Body of pancreas (tissue), 4 donors: ENCODE data around the gene PATJ. TPM values are rescaled to one million over a fixed set of nuclear protein-coding genes. Genes with fewer than 3 reads are reported as not detected.

Source experiments
- ATAC-seq: fragments of 150-250 bp; one replicate; pipeline ENCODE4 v1.9.1; 2016
- DNase-seq, 4 donors: peaks; one replicate each; pipeline ENCODE4 v3.0.0-alpha.2; 2019
- H3K27ac ChIP-seq, 4 donors: fragments of 200-600 bp; sonication (generic); 1 replicate in 3 of 4; 2 replicates in 1 of 4; pipeline versions ENCODE4 v1.5.1 to v1.6.1; 2016 to 2019; ENCODE audit warnings: mild to moderate bottlenecking in 1 of 4, mixed read lengths in 1 of 4, moderate library complexity in 1 of 4
- H3K27me3 ChIP-seq, 2 donors: fragments of 200-600 bp; sonication (generic); one replicate each; pipeline ENCODE4 v1.6.0; 2016; ENCODE audit warnings: mild to moderate bottlenecking in 1 of 2
- H3K36me3 ChIP-seq, 2 donors: fragments of 200-600 bp; sonication (generic); replicated peaks in 1 of 2; 2 replicates each; pipeline ENCODE4 v1.5.1; 2016; ENCODE audit warnings: low read depth in 2 of 2; ENCODE audit not compliant: insufficient read depth in 1 of 2
- H3K4me1 ChIP-seq: fragments of 200-600 bp; sonication (generic); one replicate; pipeline ENCODE4 v1.6.0; 2016
- H3K4me3 ChIP-seq, 2 donors: fragments of 200-600 bp; sonication (generic); 1 replicate in 1 of 2; 2 replicates in 1 of 2; pipeline ENCODE4 v1.5.1; 2016 to 2019
- H3K9me3 ChIP-seq, 3 donors: fragments of 200-600 bp; sonication (generic); 1 replicate in 2 of 3; 2 replicates in 1 of 3; pipeline ENCODE4 v1.5.1; 2016
- CTCF ChIP-seq, 7 experiments: fragments of 450-650 bp in 4 of 7; fragments of 200-600 bp in 3 of 7; sonication (generic) in 3 of 7; IDR thresholded peaks; one replicate each; pipeline ENCODE4 v1.5.1; 2016 to 2019; ENCODE audit warnings: antibody characterized with exemption in 7 of 7
- POLR2A ChIP-seq, 3 donors: fragments of 450-650 bp; IDR thresholded peaks; one replicate each; pipeline ENCODE4 v1.6.1; 2016; ENCODE audit warnings: antibody characterized with exemption in 3 of 3, mild to moderate bottlenecking in 2 of 3
- WGBS, 2 donors: methylation state at CpG; one replicate each; pipeline ENCODE4 v1.1.5; 2017; 5-methylcytosine and 5-hydroxymethylcytosine counted together
- intact Hi-C: fragments of 100-400 bp; cut with DNase I; formaldehyde crosslinking; loops from one replicate; pipeline ENCODE4 v1.15.1; 2023
- total RNA-seq, 2 donors: library from RNA; depleted of rRNA; stranded (reverse); fragments of >200 nt; gene quantifications; one replicate each; pipeline ENCODE4 v1.1.0, GENCODE V29; 2016

PATJ gene
- total RNA-seq, 2 donors from 2014 or later, result 54.2 to 72.5 TPM

- Histone ChIP-seq H3K27me3 (no peaks in the 10 kb centered on the region), H3K4me1 (peaks cover 4% of the 10 kb centered on the region), H3K36me3 (no peaks in the 10 kb centered on the region), H3K27ac (no peak overlapping the region), H3K9me3 (no peaks in the 10 kb centered on the region), H3K4me3 (no peak overlapping the region)
- 63 to 70% methylated on average over 6 of the region's 6 CpGs for WGBS, 2 donors
- no peak for DNase-seq
- intact Hi-C loops, result no loop called here
- no peak for ATAC-seq
- TF ChIP-seq CTCF (IDR thresholded peaks at IDR 0.05) (no peak), POLR2A (IDR thresholded peaks at IDR 0.05) (no peak)
Measured at GRCh38 chr1:61851235-61851634, 109.0 kb downstream of the PATJ start.

DNA sequence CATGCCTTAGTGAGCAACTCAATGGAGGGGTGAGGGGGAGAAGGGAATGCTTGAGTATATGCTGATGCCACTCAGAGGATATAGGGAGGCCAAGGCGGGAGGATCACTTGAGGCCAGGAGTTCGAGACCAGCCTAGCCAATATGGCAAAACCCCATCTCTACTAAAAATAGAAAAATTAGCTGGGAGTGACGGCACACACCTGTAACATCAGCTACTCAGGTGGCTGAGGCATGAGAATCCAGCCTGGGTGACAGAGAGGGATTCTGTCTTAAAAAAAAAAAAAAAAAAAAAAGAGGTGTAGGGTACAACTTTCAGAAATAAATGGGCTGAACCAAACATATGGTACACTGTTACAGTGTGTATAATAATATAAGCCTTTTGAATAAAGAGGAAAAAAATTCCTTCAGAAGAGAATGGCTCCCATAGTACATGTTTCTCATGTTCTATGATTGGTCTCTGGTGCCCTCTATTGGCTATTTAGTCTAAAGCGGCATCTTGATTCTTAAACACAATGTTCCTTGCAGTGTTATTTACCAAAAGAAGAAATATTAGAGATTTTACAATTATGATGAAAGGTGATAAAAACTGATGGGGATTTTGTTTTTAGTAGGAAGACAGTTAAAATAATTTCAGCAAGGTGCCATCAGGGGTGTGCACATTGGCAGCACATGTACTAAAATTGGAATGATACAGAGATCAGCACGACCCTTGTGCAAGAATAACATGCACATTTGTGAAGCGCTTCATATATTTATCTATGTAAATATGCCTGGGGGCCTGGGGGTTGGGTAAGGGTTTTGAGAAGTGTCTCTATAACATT lies 109.8 kb downstream of the PATJ start:
- no peak overlapping the region for H3K4me3 ChIP-seq
- H3K36me3 ChIP-seq, result no peaks in the 10 kb centered on the region
- TF ChIP-seq CTCF (IDR thresholded peaks at IDR 0.05) (peak; percentile 40 to 72 (median 61)), POLR2A (IDR thresholded peaks at IDR 0.05) (no peak)
- 67 to 69% methylated on average over 6 of the region's 6 CpGs for WGBS, 2 donors
- DNase-seq (peak in 1 of 4 donors; percentile 34), ATAC-seq (peak; percentile 59)
- no peak overlapping the region for H3K27ac ChIP-seq
- intact Hi-C loops, result no loop called here
- H3K4me1 ChIP-seq, result peaks cover 6% of the 10 kb centered on the region
- no peaks in the 10 kb centered on the region for H3K9me3 ChIP-seq
- no peaks in the 10 kb centered on the region for H3K27me3 ChIP-seq

GRCh38 chr1:61852670-61853015 lies 110.4 kb downstream of the PATJ start:
- DNase-seq, result no peak
- intact Hi-C loops, result no loop called here
- H3K27ac ChIP-seq, result no peak overlapping the region
- H3K36me3 ChIP-seq, result no peaks in the 10 kb centered on the region
- H3K9me3 ChIP-seq, result no peaks in the 10 kb centered on the region
- H3K4me3 ChIP-seq, result no peak overlapping the region
- ATAC-seq, result no peak
- no peaks in the 10 kb centered on the region for H3K27me3 ChIP-seq
- WGBS, 2 donors, result 55 to 70% methylated on average over 2 of the region's 2 CpGs
- no peak for TF ChIP-seq POLR2A (IDR thresholded peaks at IDR 0.05)
- no peak for TF ChIP-seq CTCF (IDR thresholded peaks at IDR 0.05)
- H3K4me1 ChIP-seq, result peaks cover 6% of the 10 kb centered on the region

GRCh38 chr1:61853583-61853982 lies 111.3 kb downstream of the PATJ start:
- Histone ChIP-seq H3K4me3 (no peak overlapping the region), H3K9me3 (no peaks in the 10 kb centered on the region), H3K36me3 (peaks cover 0 to 2% of the 10 kb centered on the region in 2 donors), H3K4me1 (peaks cover 6% of the 10 kb centered on the region), H3K27me3 (no peaks in the 10 kb centered on the region), H3K27ac (no peak overlapping the region)
- no peak for ATAC-seq
- intact Hi-C loops, result no loop called here
- 49 to 51% methylated on average over 3 of the region's 3 CpGs for WGBS, 2 donors
- TF ChIP-seq POLR2A (IDR thresholded peaks at IDR 0.05) (no peak), CTCF (IDR thresholded peaks at IDR 0.05) (peak in 1 of 7 experiments; percentile 1)
- no peak for DNase-seq

DNA sequence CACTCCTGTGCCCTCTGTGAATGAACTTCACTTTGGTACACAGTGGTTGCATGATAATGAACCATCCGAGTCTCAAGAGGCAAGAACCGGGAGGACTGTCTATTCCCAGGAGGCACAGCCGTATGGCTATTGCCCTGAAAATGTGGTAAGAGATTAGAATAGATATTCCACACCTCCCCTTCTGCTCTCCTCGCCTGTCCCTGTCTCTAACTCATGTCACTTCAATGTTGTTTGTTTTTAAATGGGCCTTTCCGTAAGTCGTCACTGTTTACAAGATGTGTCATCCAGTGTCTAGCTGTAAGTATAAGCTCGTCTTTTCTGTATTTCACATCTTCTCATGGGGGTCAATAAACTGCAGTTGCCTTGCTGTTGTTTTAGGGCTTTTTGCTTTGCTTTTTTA lies 122.2 kb downstream of the PATJ start:
- Histone ChIP-seq H3K27ac (no peak overlapping the region), H3K36me3 (peaks cover 3 to 4% of the 10 kb centered on the region in 2 donors), H3K4me3 (no peak overlapping the region), H3K27me3 (no peaks in the 10 kb centered on the region), H3K9me3 (no peaks in the 10 kb centered on the region), H3K4me1 (no peaks in the 10 kb centered on the region)
- no peak for TF ChIP-seq CTCF (IDR thresholded peaks at IDR 0.05)
- TF ChIP-seq POLR2A (IDR thresholded peaks at IDR 0.05), result no peak
- intact Hi-C loops, result no loop called here
- no peak for DNase-seq
- no peak for ATAC-seq
- 88 to 90% methylated on average over 7 of the region's 7 CpGs for WGBS, 2 donors
